NCI-H2107 (cell line): ENCODE results near the gene PITX2.

ENCODE experiments used
- DNase-seq: peaks from one replicate; lab custom pipeline; 2025; lab: John Stamatoyannopoulos, UW

The PITX2 gene

GRCh38 chr4:110636171-110636679 lies 13.3 kb upstream of the PITX2 start:
- DNase-seq, result no peak

GRCh38 chr4:110635163-110635865 lies 12.4 kb upstream of the PITX2 start:
- no peak for DNase-seq

GRCh38 chr4:110634350-110635162 lies 11.7 kb upstream of the PITX2 start:
- DNase-seq, result no peak

GRCh38 chr4:110633358-110634341 lies 10.8 kb upstream of the PITX2 start:
- no peak for DNase-seq

GRCh38 chr4:110632506-110633357 lies 9.9 kb upstream of the PITX2 start:
- DNase-seq, result no peak

GRCh38 chr4:110631584-110632505 lies 9.0 kb upstream of the PITX2 start:
- no peak for DNase-seq

GRCh38 chr4:110630688-110631402 lies 8.0 kb upstream of the PITX2 start:
- DNase-seq, result no peak

- no peak for DNase-seq
Observed at GRCh38 chr4:110629780-110630687, 7.2 kb upstream of the PITX2 start.

- no peak for DNase-seq
Observed at GRCh38 chr4:110629214-110629754, 6.4 kb upstream of the PITX2 start.

GRCh38 chr4:110628663-110629213 lies 5.9 kb upstream of the PITX2 start:
- no peak for DNase-seq

GRCh38 chr4:110627977-110628662 lies 5.2 kb upstream of the PITX2 start:
- DNase-seq, result no peak

- DNase-seq, result no peak
Observed at GRCh38 chr4:110626532-110627153, 3.8 kb upstream of the PITX2 start.

GRCh38 chr4:110625576-110626257 lies 2.8 kb upstream of the PITX2 start:
- no peak for DNase-seq

- no peak for DNase-seq
Observed at GRCh38 chr4:110624904-110625494, 2.1 kb upstream of the PITX2 start.

GRCh38 chr4:110624398-110624780 lies 1.5 kb upstream of the PITX2 start:
- DNase-seq, result no peak
